HCT116 (cell line): ENCODE data around the gene PRPS1L1. TPM values are rescaled to one million over a fixed set of nuclear protein-coding genes. Genes with fewer than 3 reads are reported as not detected.

ENCODE experiments used
- ATAC-seq: fragments of 200-7000 bp; cut with Tn5 transposase; 2 replicates; pipeline ENCODE4 v1.9.1; 2020; ENCODE audit warnings: mild to moderate bottlenecking, moderate library complexity
- BruUV-seq: library from RNA; stranded (reverse); fragments of 400-500 nt; replicated peaks from 2 replicates; lab custom pipeline; 2021; lab: Mats Ljungman, UMichigan
- CTCF ChIA-PET: fragments of 300-600 bp; sonication (Branson Sonifier 250); formaldehyde crosslinking; loops from one replicate; lab custom pipeline; 2021; ENCODE audit warnings: antibody characterized with exemption; lab: Charles Lee
- POLR2A ChIA-PET: fragments of 300-600, 350-600 bp; sonication (Branson Sonifier 250); formaldehyde crosslinking; loops from one replicate; lab custom pipeline; 2021; ENCODE audit warnings: antibody characterized with exemption; lab: Charles Lee
- RAD21 ChIA-PET, 2 experiments: fragments of 300-600 bp; sonication (Branson Sonifier 250); formaldehyde crosslinking; loops; one replicate each; lab custom pipeline; 2023; ENCODE audit warnings: low total read pairs in 2 of 2; ENCODE audit not compliant: uncharacterized antibody in 2 of 2, unreplicated experiment in 2 of 2, low non-redundant PET in 1 of 2; lab: Charles Lee
- DNase-seq: peaks from one replicate; pipeline ENCODE4 v3.0.0-alpha.2; 2010; ENCODE audit warnings: low read depth, low spot score
- H2AFZ ChIP-seq: fragments of 200-600 bp; shearing (Covaris generic), sonication (generic); 2 replicates; pipeline ENCODE4 v1.6.1; 2017; ENCODE audit warnings: low read depth, mixed run types, mixed read lengths, antibody characterized with exemption, low read length; ENCODE audit not compliant: poor library complexity, severe bottlenecking
- H3K27ac ChIP-seq: 2 replicates; pipeline ENCODE4 v1.5.1; 2012; ENCODE audit warnings: low read depth, low read length
- H3K27me3 ChIP-seq: fragments of 200-600 bp; sonication (generic); 2 replicates; pipeline ENCODE4 v1.6.1; 2016; ENCODE audit warnings: mixed run types, low read length, mixed read lengths; ENCODE audit not compliant: insufficient read depth
- H3K36me3 ChIP-seq, 2 experiments: fragments of 200-500 bp in 1 of 2; fragments of 200-600 bp in 1 of 2; sonication (Bioruptor generic) in 1 of 2; sonication (generic) in 1 of 2; 2 replicates each; pipeline versions ENCODE4 v1.5.1 to v1.6.1; 2014 to 2016; ENCODE audit warnings: low read length in 2 of 2, inconsistent platforms in 1 of 2, mixed read lengths in 1 of 2, mixed run types in 1 of 2; ENCODE audit not compliant: insufficient read depth in 2 of 2, control insufficient read depth in 1 of 2
- H3K4me1 ChIP-seq, 2 experiments: fragments of 200-600 bp in 1 of 2; sonication (generic) in 1 of 2; 2 replicates each; pipeline versions ENCODE4 v1.5.1 to v1.6.1; 2012 to 2017; ENCODE audit warnings: low read length in 2 of 2, inconsistent platforms in 1 of 2, mild to moderate bottlenecking in 1 of 2, mixed read lengths in 1 of 2, mixed run types in 1 of 2, moderate library complexity in 1 of 2; ENCODE audit not compliant: insufficient read depth in 2 of 2, control insufficient read depth in 1 of 2
- H3K4me2 ChIP-seq: fragments of 200-600 bp; sonication (generic); 2 replicates; pipeline ENCODE4 v1.6.1; 2017; ENCODE audit warnings: mixed run types, low read length, mixed read lengths
- H3K4me3 ChIP-seq, 2 experiments: fragments of 200-600 bp in 1 of 2; sonication (generic) in 1 of 2; replicated peaks in 1 of 2; 2 replicates each; pipeline ENCODE4 v1.5.1; 2011 to 2016; ENCODE audit warnings: low read length in 2 of 2, control low read depth in 1 of 2, low read depth in 1 of 2, mild to moderate bottlenecking in 1 of 2, mixed read lengths in 1 of 2, mixed run types in 1 of 2
- H3K79me2 ChIP-seq: fragments of 200-600 bp; sonication (generic); 2 replicates; pipeline ENCODE4 v1.6.1; 2017; ENCODE audit warnings: mild to moderate bottlenecking, mixed run types, low read length, moderate library complexity, mixed read lengths; ENCODE audit not compliant: insufficient read depth
- H3K9ac ChIP-seq: fragments of 200-600 bp; sonication (generic); 2 replicates; pipeline ENCODE4 v1.6.1; 2016; ENCODE audit warnings: low read length, mixed read lengths
- H3K9me2 ChIP-seq: fragments of 200-600 bp; sonication (generic), shearing (Covaris generic); 2 replicates; pipeline ENCODE4 v1.6.1; 2017; ENCODE audit warnings: mixed run types, mild to moderate bottlenecking, moderate library complexity; ENCODE audit not compliant: insufficient read depth
- H3K9me3 ChIP-seq, 2 experiments: fragments of 200-500 bp in 1 of 2; fragments of 200-600 bp in 1 of 2; sonication (Bioruptor generic) in 1 of 2; sonication (generic) in 1 of 2; 2 replicates each; pipeline ENCODE4 v1.6.1; 2014 to 2017; ENCODE audit warnings: low read length in 2 of 2, mixed read lengths in 2 of 2, inconsistent platforms in 1 of 2, low read depth in 1 of 2, mild to moderate bottlenecking in 1 of 2, mixed run types in 1 of 2, moderate library complexity in 1 of 2; ENCODE audit not compliant: control insufficient read depth in 1 of 2, insufficient read depth in 1 of 2
- H4K20me1 ChIP-seq: fragments of 200-600 bp; sonication (generic), shearing (Covaris generic); 2 replicates; pipeline ENCODE4 v1.6.1; 2017; ENCODE audit warnings: mixed run types, mild to moderate bottlenecking, moderate library complexity; ENCODE audit not compliant: insufficient read depth
- CBX3 ChIP-seq: IDR thresholded peaks from 2 replicates; pipeline ENCODE4 v1.6.1; 2012; ENCODE audit warnings: low read depth
- CEBPB ChIP-seq: IDR thresholded peaks from 2 replicates; pipeline ENCODE4 v1.6.1; 2012; ENCODE audit warnings: low read depth
- EGR1 ChIP-seq: IDR thresholded peaks from 2 replicates; pipeline ENCODE4 v1.6.1; 2012; ENCODE audit warnings: low read depth
- EZH2 ChIP-seq: fragments of 200-600 bp; sonication (generic); IDR thresholded peaks from 2 replicates; pipeline ENCODE4 v1.6.1; 2017; ENCODE audit warnings: antibody characterized with exemption, mixed run types
- EZH2phosphoT487 ChIP-seq: fragments of 200-600 bp; IDR thresholded peaks from 2 replicates; pipeline ENCODE4 v1.6.1; 2018; ENCODE audit warnings: antibody characterized with exemption, borderline replicate concordance
- JUND ChIP-seq: IDR thresholded peaks from 2 replicates; pipeline ENCODE4 v1.6.1; 2012
- POLR2A ChIP-seq: IDR thresholded peaks from 2 replicates; pipeline ENCODE4 v1.7.0; 2011; ENCODE audit warnings: borderline replicate concordance; ENCODE audit not compliant: insufficient read depth, insufficient read length; ENCODE audit errors: extremely low read depth
- RAD21 ChIP-seq: IDR thresholded peaks from 2 replicates; pipeline ENCODE4 v1.6.1; 2012; ENCODE audit warnings: low read depth, mild to moderate bottlenecking
- SIN3A ChIP-seq: IDR thresholded peaks from 2 replicates; pipeline ENCODE4 v1.6.1; 2012; ENCODE audit warnings: low read depth
- YY1 ChIP-seq: IDR thresholded peaks from 2 replicates; pipeline ENCODE4 v1.6.1; 2011; ENCODE audit warnings: low read length, low read depth, moderate library complexity, mild to moderate bottlenecking; ENCODE audit not compliant: insufficient replicate concordance; ENCODE audit errors: extremely low read depth
- intact Hi-C: fragments of 100-400 bp; cut with micrococcal nuclease; formaldehyde crosslinking; loops from 2 replicates; pipeline ENCODE4 v1.10.0; 2022
- total RNA-seq: library from RNA; stranded (reverse); gene quantifications from one replicate; pipeline ENCODE4 v1.2.1, GENCODE V29; 2021; ENCODE audit not compliant: unreplicated experiment
- TF ChIP-seq, protein P1 (sequence below): IDR thresholded peaks from 2 replicates; pipeline ENCODE4 v1.6.1; 2012; ENCODE audit warnings: low read depth
- TF ChIP-seq, protein P2 (sequence below): IDR thresholded peaks from 2 replicates; pipeline ENCODE4 v1.6.1; 2012
- TF ChIP-seq, protein P3 (sequence below): IDR thresholded peaks from 2 replicates; pipeline ENCODE4 v1.6.1; 2012
- TF ChIP-seq, protein P4 (sequence below), 3 experiments: fragments of 200-600 bp in 1 of 3; sonication (generic) in 1 of 3; IDR thresholded peaks in 2 of 3; conservative IDR thresholded peaks in 1 of 3; 2 replicates each; pipeline ENCODE4 v1.5.1; 2012 to 2017; ENCODE audit warnings: low read depth in 2 of 3, low read length in 2 of 3, antibody characterized with exemption in 1 of 3, borderline replicate concordance in 1 of 3, control low read depth in 1 of 3, mild to moderate bottlenecking in 1 of 3, mixed read lengths in 1 of 3, mixed run types in 1 of 3, moderate library complexity in 1 of 3; ENCODE audit not compliant: insufficient read depth in 1 of 3

Gene PRPS1L1
- total RNA-seq, 1 experiment from 2014 or later = not detected

DNA sequence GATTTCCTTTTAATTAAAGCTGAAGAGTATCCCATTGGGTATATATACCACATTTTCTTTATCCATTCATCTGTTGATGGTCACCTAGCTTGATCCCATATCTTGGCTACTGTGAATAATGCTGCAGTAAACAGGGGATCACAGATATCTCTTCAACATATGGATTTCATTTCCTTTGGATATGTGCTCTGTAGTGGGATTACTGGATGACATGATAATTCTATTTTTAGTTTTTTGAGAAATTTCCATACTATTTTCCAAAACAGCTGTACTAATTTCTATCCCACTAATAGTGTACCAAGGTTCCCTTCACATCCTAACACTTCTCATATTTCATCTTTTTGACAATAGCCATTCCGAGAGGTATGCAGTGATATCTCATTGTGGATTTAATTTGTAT is 48.8 kb upstream of the PRPS1L1 start (continued):
- TF ChIP-seq, protein P1, sequence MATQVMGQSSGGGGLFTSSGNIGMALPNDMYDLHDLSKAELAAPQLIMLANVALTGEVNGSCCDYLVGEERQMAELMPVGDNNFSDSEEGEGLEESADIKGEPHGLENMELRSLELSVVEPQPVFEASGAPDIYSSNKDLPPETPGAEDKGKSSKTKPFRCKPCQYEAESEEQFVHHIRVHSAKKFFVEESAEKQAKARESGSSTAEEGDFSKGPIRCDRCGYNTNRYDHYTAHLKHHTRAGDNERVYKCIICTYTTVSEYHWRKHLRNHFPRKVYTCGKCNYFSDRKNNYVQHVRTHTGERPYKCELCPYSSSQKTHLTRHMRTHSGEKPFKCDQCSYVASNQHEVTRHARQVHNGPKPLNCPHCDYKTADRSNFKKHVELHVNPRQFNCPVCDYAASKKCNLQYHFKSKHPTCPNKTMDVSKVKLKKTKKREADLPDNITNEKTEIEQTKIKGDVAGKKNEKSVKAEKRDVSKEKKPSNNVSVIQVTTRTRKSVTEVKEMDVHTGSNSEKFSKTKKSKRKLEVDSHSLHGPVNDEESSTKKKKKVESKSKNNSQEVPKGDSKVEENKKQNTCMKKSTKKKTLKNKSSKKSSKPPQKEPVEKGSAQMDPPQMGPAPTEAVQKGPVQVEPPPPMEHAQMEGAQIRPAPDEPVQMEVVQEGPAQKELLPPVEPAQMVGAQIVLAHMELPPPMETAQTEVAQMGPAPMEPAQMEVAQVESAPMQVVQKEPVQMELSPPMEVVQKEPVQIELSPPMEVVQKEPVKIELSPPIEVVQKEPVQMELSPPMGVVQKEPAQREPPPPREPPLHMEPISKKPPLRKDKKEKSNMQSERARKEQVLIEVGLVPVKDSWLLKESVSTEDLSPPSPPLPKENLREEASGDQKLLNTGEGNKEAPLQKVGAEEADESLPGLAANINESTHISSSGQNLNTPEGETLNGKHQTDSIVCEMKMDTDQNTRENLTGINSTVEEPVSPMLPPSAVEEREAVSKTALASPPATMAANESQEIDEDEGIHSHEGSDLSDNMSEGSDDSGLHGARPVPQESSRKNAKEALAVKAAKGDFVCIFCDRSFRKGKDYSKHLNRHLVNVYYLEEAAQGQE = no peak
- no peak for TF ChIP-seq RAD21
- TF ChIP-seq YY1 = no peak
- TF ChIP-seq SIN3A = no peak
- no peak for TF ChIP-seq JUND
- no peak for TF ChIP-seq POLR2A

DNA sequence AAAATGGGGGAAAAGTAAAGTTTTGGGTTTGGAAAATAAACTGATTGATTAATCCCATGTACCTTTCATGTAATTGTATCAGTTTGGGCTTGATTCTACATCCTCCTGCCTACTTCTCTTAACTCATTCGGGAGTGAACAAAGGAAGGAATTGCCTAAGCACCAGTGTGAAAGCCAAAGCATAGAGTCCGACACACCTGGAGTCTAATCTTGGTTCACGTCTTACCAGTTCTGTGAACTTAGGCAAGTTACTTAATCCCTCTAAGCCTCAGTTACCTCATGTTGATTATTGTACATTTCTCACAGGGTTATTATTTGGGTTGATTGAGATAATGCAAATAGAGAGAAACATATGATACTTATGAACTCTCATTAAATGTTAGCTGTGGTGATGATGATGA is 41.1 kb upstream of the PRPS1L1 start:
- no TSS peak for BruUV-seq
- TF ChIP-seq CEBPB (no peak), EZH2phosphoT487 (no peak), EGR1 (no peak), JUND (no peak), EZH2 (no peak), CBX3 (no peak)
- TF ChIP-seq, protein P2, sequence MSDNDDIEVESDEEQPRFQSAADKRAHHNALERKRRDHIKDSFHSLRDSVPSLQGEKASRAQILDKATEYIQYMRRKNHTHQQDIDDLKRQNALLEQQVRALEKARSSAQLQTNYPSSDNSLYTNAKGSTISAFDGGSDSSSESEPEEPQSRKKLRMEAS = no peak
- TF ChIP-seq, protein P1 = no peak
- TF ChIP-seq, protein P3, sequence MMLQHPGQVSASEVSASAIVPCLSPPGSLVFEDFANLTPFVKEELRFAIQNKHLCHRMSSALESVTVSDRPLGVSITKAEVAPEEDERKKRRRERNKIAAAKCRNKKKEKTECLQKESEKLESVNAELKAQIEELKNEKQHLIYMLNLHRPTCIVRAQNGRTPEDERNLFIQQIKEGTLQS = no peak
- TF ChIP-seq, protein P4, sequence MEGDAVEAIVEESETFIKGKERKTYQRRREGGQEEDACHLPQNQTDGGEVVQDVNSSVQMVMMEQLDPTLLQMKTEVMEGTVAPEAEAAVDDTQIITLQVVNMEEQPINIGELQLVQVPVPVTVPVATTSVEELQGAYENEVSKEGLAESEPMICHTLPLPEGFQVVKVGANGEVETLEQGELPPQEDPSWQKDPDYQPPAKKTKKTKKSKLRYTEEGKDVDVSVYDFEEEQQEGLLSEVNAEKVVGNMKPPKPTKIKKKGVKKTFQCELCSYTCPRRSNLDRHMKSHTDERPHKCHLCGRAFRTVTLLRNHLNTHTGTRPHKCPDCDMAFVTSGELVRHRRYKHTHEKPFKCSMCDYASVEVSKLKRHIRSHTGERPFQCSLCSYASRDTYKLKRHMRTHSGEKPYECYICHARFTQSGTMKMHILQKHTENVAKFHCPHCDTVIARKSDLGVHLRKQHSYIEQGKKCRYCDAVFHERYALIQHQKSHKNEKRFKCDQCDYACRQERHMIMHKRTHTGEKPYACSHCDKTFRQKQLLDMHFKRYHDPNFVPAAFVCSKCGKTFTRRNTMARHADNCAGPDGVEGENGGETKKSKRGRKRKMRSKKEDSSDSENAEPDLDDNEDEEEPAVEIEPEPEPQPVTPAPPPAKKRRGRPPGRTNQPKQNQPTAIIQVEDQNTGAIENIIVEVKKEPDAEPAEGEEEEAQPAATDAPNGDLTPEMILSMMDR (IDR thresholded peaks at IDR 0.05 in 2 of 3, conservative IDR thresholded peaks at IDR 0.05 in 1 of 3; ENCODE audit: borderline replicate concordance in 1 of 3, insufficient read depth in 1 of 3, low read depth in 2 of 3, low read length in 2 of 3) = no peak
- Histone ChIP-seq H3K9ac (no peak overlapping the region), H3K4me2 (no peak overlapping the region), H3K4me3 (no peak overlapping the region), H3K4me1 (no peaks in the 10 kb centered on the region), H4K20me1 (no peaks in the 10 kb centered on the region), H3K36me3 (no peaks in the 10 kb centered on the region), H3K79me2 (no peaks in the 10 kb centered on the region), H3K9me3 (no peaks in the 10 kb centered on the region), H3K27ac (no peak overlapping the region), H3K9me2 (no peaks in the 10 kb centered on the region), H2AFZ (no peak overlapping the region), H3K27me3 (no peaks in the 10 kb centered on the region)
- DNase-seq = no peak
- ChIA-PET RAD21 (no interaction called here), POLR2A (no interaction called here), CTCF (no interaction called here)
- no peak for ATAC-seq
- intact Hi-C loops = no loop called here
